Measurements from ENCODE around the gene PTPN13.

Gene PTPN13, protein sequence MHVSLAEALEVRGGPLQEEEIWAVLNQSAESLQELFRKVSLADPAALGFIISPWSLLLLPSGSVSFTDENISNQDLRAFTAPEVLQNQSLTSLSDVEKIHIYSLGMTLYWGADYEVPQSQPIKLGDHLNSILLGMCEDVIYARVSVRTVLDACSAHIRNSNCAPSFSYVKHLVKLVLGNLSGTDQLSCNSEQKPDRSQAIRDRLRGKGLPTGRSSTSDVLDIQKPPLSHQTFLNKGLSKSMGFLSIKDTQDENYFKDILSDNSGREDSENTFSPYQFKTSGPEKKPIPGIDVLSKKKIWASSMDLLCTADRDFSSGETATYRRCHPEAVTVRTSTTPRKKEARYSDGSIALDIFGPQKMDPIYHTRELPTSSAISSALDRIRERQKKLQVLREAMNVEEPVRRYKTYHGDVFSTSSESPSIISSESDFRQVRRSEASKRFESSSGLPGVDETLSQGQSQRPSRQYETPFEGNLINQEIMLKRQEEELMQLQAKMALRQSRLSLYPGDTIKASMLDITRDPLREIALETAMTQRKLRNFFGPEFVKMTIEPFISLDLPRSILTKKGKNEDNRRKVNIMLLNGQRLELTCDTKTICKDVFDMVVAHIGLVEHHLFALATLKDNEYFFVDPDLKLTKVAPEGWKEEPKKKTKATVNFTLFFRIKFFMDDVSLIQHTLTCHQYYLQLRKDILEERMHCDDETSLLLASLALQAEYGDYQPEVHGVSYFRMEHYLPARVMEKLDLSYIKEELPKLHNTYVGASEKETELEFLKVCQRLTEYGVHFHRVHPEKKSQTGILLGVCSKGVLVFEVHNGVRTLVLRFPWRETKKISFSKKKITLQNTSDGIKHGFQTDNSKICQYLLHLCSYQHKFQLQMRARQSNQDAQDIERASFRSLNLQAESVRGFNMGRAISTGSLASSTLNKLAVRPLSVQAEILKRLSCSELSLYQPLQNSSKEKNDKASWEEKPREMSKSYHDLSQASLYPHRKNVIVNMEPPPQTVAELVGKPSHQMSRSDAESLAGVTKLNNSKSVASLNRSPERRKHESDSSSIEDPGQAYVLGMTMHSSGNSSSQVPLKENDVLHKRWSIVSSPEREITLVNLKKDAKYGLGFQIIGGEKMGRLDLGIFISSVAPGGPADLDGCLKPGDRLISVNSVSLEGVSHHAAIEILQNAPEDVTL (N-terminal part only)

DNA sequence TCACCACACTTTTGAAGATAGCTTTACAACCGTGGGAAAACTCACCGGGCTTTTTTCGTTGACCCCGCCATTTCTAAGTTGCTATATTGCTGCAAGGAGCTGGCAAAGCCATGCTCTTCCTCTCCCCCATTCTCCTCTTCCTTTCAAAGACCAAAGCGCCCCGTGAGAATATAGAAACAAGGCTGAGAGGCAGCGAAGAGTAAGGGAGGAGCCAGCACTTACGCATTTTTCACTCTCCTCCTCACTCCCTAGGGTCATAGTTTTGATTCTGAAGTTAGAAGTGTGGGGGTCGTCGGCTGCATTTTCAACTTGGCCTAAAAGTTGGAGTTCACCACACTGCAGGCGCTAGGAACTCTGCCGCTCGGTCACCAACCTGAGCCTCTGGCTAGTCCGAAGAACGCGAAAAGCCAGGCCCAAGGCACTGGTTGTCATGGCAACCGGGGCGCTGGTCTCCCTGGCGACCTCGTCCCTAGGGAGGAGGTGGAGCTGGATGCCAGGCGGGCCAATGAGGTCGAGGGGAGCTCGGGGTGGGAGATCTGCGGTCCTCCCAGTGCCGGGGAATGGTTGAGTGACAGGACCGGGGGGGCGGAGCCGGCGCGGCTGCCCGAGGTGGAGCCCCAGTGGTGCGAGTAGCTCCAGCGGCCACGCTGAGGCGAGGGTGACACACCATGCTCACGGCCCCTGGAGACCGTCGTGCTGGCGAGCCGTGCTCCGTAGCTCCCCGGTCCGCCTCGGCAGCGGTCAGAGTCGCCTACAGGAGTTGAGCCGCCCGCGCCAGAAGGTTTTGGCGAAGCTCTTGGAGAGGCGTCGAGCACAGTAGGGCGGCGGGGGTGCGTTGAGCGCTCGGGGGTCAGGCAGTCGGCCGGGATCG is at the start of gene PTPN13:
Gene PTPN13, plus strand, starts transcription at position 628 of the 871 bp plus-strand sequence. CDS start 40,942 bp downstream, outside the sequence.
- H3K4me1 ChIP-seq (ENCODE audit: control insufficient read depth, insufficient read depth, low read length): peaks cover 12% of the 10 kb centered on the region
- H3K36me3 ChIP-seq (ENCODE audit: control insufficient read depth, insufficient read depth, low read length): no peaks in the 10 kb centered on the region
- no peaks in the 10 kb centered on the region for H3K9me3 ChIP-seq (ENCODE audit: control insufficient read depth, insufficient read depth, low read length)
- H3K27me3 ChIP-seq (ENCODE audit: control insufficient read depth, insufficient read depth, low read length): no peaks in the 10 kb centered on the region
- H3K4me3 ChIP-seq (ENCODE audit: low read depth, low read length): peak within 1 kb of the TSS; percentile 97
- H3K9ac ChIP-seq (ENCODE audit: low read depth, low read length): peak within 1 kb of the TSS; percentile 68

DNA sequence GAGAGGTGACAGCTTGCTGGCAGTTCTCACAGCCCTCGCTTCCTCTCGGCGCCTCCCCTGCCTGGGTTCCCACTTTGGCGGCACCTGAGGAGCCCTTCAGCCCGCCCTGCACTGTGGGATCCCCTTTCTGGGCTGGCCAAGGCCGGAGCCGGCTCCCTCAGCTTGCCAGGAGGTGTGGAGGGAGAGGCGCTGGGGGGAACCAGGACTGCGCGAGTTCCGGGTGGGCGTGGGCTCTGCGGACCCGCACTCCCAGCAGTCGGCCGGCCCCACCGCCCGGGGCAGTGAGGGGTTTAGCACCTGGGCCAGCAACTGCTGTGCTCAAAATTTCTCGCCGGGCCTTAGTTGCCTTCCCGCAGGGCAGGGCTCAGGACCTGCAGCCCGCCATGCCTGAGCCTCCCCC is 47.0 kb upstream of the PTPN13 start:
- H3K27me3 ChIP-seq (ENCODE audit: control insufficient read depth, insufficient read depth, low read length): no peaks in the 10 kb centered on the region
- no peaks in the 10 kb centered on the region for H3K36me3 ChIP-seq (ENCODE audit: control insufficient read depth, insufficient read depth, low read length)

DNA sequence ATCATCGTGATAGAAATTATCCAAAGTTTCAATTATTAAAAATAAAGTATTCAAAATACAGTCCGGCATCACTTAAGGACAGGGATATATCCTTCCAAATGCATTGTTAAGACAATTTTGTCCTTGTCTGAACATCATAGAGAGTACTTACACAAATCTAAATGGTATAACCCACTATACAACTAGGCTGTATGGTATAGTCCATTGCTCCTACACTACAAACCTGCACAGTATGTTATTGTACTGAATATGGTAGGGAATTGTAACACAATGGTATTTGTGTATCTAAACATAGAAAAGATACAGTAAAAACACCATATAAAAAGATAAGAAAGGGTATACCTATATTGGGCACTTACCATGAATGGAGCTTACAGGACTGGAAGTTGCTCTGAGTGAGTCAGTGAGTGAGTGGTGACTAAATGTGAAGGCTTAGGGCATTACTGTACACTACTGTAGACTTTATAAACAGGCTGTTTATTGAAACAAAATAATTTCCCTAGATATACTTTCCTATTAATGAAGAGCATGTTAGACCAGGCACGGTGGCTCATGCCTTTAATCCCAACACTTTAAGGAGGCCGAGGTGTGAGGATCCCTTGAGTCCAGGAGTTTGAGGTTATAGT is 44.8 kb upstream of the PTPN13 start:
- Histone ChIP-seq H3K9me3 (ENCODE audit: control insufficient read depth, insufficient read depth, low read length) (no peaks in the 10 kb centered on the region), H3K9ac (ENCODE audit: low read depth, low read length) (no peak overlapping the region), H3K27me3 (ENCODE audit: control insufficient read depth, insufficient read depth, low read length) (no peaks in the 10 kb centered on the region), H3K36me3 (ENCODE audit: control insufficient read depth, insufficient read depth, low read length) (no peaks in the 10 kb centered on the region), H3K4me1 (ENCODE audit: control insufficient read depth, insufficient read depth, low read length) (no peaks in the 10 kb centered on the region), H3K4me3 (ENCODE audit: low read depth, low read length) (no peak overlapping the region)

More for the DNA sequence above, 47.0 kb upstream of the PTPN13 start:
- Histone ChIP-seq H3K4me1 (ENCODE audit: control insufficient read depth, insufficient read depth, low read length) (no peaks in the 10 kb centered on the region), H3K9ac (ENCODE audit: low read depth, low read length) (no peak overlapping the region), H3K9me3 (ENCODE audit: control insufficient read depth, insufficient read depth, low read length) (no peaks in the 10 kb centered on the region), H3K4me3 (ENCODE audit: low read depth, low read length) (no peak overlapping the region)

DNA sequence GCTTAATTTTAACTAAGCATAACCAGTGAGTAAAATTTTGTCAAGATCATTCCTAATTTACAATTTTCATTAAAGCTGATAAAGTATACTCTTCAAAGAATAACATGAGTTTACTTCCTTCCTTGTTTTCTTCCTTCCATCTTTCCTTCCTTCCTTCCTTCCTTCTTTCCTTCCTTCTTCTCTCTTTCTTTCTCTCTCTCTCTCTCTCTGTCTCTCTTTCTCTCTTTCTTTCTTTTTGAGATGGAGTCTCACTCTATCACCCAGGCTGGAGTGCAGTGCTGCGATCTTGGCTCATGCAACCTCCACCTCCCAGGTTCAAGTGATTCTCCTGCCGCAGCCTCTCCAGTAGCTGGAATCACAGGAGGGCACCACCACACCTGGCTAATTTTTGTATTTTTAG is 42.7 kb upstream of the PTPN13 start:
- H3K9me3 ChIP-seq (ENCODE audit: control insufficient read depth, insufficient read depth, low read length): no peaks in the 10 kb centered on the region
- H3K27me3 ChIP-seq (ENCODE audit: control insufficient read depth, insufficient read depth, low read length): no peaks in the 10 kb centered on the region
- no peaks in the 10 kb centered on the region for H3K36me3 ChIP-seq (ENCODE audit: control insufficient read depth, insufficient read depth, low read length)

DNA sequence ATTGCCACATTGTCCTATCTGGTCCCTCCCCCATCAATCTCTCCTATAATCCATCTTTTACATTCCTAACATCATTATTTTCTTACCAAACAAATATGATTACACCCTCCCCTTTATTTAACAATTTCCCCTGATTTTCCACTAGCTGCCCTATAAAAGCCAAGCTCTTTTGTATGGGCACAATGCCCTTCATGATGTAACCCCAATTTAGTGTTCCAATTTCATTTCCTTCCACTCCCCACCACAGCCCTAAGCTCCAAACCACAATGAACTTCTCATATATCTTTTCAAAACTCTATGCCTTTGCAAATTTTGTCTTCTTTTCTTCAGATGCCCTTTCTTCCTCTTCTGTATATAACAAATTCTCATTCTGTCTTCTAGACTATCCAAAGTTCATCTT is 39.5 kb upstream of the PTPN13 start:
- no peaks in the 10 kb centered on the region for H3K27me3 ChIP-seq (ENCODE audit: control insufficient read depth, insufficient read depth, low read length)
- no peaks in the 10 kb centered on the region for H3K9me3 ChIP-seq (ENCODE audit: control insufficient read depth, insufficient read depth, low read length)
- no peak overlapping the region for H3K9ac ChIP-seq (ENCODE audit: low read depth, low read length)
- H3K4me3 ChIP-seq (ENCODE audit: low read depth, low read length): no peak overlapping the region
- no peaks in the 10 kb centered on the region for H3K4me1 ChIP-seq (ENCODE audit: control insufficient read depth, insufficient read depth, low read length)
- no peaks in the 10 kb centered on the region for H3K36me3 ChIP-seq (ENCODE audit: control insufficient read depth, insufficient read depth, low read length)

More for the DNA sequence above, 42.7 kb upstream of the PTPN13 start:
- Histone ChIP-seq H3K4me3 (ENCODE audit: low read depth, low read length) (no peak overlapping the region), H3K4me1 (ENCODE audit: control insufficient read depth, insufficient read depth, low read length) (no peaks in the 10 kb centered on the region), H3K9ac (ENCODE audit: low read depth, low read length) (no peak overlapping the region)

DNA sequence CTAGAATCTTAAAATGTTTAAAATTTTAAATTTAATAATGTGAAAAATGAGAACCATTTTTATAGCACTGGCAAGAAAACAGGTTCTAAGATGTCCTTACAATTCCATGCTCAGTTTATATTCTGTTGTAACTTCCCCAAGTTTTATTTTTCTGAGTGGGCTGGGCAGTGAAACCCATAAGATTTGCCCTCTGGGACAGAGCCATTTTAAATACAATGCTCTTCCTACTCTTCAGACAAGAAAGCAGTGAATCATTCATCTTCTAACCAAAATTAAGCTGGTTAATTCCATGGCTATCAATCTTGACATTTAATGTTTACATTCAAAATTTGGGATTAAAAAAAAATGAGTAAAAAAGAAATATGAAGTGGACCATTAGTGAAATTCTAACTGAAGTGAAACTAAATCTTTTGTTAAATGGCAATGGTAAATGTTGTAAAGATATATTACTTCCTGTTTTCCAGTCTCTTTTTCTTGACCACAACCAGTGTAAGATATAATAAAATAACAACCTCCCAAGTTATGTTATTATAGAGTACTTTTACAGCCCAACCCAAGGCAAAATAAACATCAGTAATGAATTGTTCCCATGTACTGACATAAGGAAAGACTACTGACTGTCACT is 37.2 kb upstream of the PTPN13 start:
- Histone ChIP-seq H3K4me1 (ENCODE audit: control insufficient read depth, insufficient read depth, low read length) (no peaks in the 10 kb centered on the region), H3K9ac (ENCODE audit: low read depth, low read length) (no peak overlapping the region), H3K27me3 (ENCODE audit: control insufficient read depth, insufficient read depth, low read length) (no peaks in the 10 kb centered on the region), H3K36me3 (ENCODE audit: control insufficient read depth, insufficient read depth, low read length) (no peaks in the 10 kb centered on the region), H3K9me3 (ENCODE audit: control insufficient read depth, insufficient read depth, low read length) (no peaks in the 10 kb centered on the region), H3K4me3 (ENCODE audit: low read depth, low read length) (no peak overlapping the region)

DNA sequence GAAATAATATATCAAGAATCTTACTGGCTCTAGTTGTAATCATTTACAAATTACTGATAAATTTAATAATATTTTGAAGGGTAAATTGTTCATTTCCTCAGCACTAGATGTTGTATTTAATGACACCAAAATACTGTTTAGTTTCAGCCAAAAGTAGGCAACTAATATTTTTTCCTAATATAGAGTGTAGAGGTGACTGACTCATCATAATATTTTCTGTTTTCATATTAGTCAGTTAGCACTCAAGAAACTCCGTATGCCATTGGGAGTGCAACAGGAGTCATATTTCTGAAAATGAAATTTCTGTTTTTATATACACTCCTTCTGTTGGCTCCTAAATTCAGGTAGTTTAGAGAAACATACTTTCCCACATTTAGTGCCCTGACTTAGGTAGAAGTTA is 36.6 kb upstream of the PTPN13 start:
- Histone ChIP-seq H3K4me3 (ENCODE audit: low read depth, low read length) (no peak overlapping the region), H3K27me3 (ENCODE audit: control insufficient read depth, insufficient read depth, low read length) (no peaks in the 10 kb centered on the region), H3K9me3 (ENCODE audit: control insufficient read depth, insufficient read depth, low read length) (no peaks in the 10 kb centered on the region), H3K36me3 (ENCODE audit: control insufficient read depth, insufficient read depth, low read length) (no peaks in the 10 kb centered on the region), H3K4me1 (ENCODE audit: control insufficient read depth, insufficient read depth, low read length) (no peaks in the 10 kb centered on the region), H3K9ac (ENCODE audit: low read depth, low read length) (no peak overlapping the region)

DNA sequence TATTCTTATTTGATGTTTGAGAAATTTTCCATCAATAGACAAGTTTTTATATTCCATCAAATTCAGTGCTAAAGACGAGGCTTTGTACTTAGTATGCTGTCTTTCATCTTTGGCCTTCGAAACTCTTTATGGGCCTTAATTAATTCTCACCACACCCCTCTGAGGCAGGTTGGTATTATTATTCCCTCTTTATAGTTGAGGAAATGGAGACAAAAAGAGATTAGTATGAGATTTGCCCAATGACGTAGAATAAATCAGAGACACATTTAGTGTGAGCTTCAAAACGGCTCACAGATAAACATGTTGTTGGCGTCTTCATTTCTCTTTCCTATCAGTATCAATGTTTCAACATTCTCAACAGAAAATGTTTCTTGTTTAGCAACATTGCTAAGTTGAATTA is 35.9 kb upstream of the PTPN13 start:
- Histone ChIP-seq H3K36me3 (ENCODE audit: control insufficient read depth, insufficient read depth, low read length) (no peaks in the 10 kb centered on the region), H3K4me3 (ENCODE audit: low read depth, low read length) (no peak overlapping the region), H3K27me3 (ENCODE audit: control insufficient read depth, insufficient read depth, low read length) (no peaks in the 10 kb centered on the region), H3K9me3 (ENCODE audit: control insufficient read depth, insufficient read depth, low read length) (no peaks in the 10 kb centered on the region), H3K4me1 (ENCODE audit: control insufficient read depth, insufficient read depth, low read length) (no peaks in the 10 kb centered on the region), H3K9ac (ENCODE audit: low read depth, low read length) (no peak overlapping the region)

DNA sequence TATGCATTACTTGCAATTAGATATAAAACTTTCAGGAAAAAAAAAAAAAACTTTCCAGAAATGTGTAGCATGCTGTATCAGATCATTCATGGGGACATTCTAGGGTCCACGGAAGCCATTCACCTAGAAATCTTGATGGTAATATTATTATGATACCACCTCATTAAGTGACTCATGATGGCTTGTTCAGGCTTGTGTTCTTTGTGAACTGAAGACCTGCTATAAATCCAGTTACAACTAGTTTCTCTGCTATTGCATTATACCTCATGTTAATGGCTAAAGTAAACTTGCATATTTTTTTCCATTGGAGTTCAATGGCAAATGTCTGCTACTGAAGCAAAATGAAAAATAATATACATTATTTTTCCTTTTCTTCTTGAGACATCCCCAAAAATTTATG is 35.3 kb upstream of the PTPN13 start:
- no peak overlapping the region for H3K9ac ChIP-seq (ENCODE audit: low read depth, low read length)
- no peaks in the 10 kb centered on the region for H3K36me3 ChIP-seq (ENCODE audit: control insufficient read depth, insufficient read depth, low read length)
- H3K9me3 ChIP-seq (ENCODE audit: control insufficient read depth, insufficient read depth, low read length): no peaks in the 10 kb centered on the region
- no peak overlapping the region for H3K4me3 ChIP-seq (ENCODE audit: low read depth, low read length)
- no peaks in the 10 kb centered on the region for H3K4me1 ChIP-seq (ENCODE audit: control insufficient read depth, insufficient read depth, low read length)
- no peaks in the 10 kb centered on the region for H3K27me3 ChIP-seq (ENCODE audit: control insufficient read depth, insufficient read depth, low read length)

DNA sequence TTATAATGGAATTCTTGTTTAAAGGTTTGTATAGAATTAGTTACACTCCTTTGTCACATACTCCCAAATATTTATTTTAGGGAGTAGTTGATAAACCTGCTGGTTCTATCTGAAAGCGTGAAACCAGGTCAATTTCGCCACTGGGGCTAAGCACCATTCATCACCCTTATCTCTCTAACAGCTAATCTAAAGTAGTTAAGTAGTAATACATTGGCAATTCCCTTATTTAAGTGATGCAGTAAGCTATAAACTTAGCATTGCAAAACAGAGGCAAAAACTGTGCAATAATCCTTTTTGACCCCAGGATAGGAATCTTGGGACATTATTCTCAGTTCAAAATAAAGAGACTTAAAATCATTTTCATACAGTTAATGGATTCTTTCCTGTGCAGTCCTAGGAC is 33.7 kb upstream of the PTPN13 start:
- Histone ChIP-seq H3K9ac (ENCODE audit: low read depth, low read length) (no peak overlapping the region), H3K9me3 (ENCODE audit: control insufficient read depth, insufficient read depth, low read length) (no peaks in the 10 kb centered on the region), H3K27me3 (ENCODE audit: control insufficient read depth, insufficient read depth, low read length) (no peaks in the 10 kb centered on the region), H3K4me1 (ENCODE audit: control insufficient read depth, insufficient read depth, low read length) (no peaks in the 10 kb centered on the region), H3K36me3 (ENCODE audit: control insufficient read depth, insufficient read depth, low read length) (no peaks in the 10 kb centered on the region), H3K4me3 (ENCODE audit: low read depth, low read length) (no peak overlapping the region)

Data from iPS-15b (cell line).